Activated CD4-positive, CD25-positive, alpha-beta regulatory T cell treated with anti-CD3 and anti-CD28 coated beads, Interleukin-2, amount 50 U/mL, for 16 hours (primary cell): ENCODE measurements around the gene LRMDA.

Source experiments
- DNase-seq: peaks from one replicate; pipeline ENCODE4 v3.0.0-alpha.2; 2020; ENCODE audit warnings: low read depth, low spot score

LRMDA gene

DNA sequence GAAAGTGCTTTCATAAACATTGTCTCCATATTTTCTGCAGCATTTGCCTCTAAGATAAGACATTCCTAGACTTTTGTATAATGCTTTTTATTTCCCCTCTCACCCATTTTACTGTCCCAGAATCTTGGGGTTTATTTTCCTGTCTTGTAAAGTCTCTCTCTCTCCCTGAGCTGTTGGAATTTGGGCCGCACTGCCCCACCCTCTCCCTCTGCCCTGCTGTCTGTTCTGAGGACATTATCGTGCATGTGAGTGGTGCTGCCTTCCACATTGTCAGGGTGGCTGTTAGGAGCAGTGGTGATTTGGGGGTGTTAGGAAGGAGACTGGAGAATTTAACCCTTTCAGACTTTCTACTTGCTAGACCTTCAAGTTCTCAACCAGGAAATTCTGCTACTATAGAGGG lies 16.7 kb downstream of the LRMDA start:
- no peak for DNase-seq

DNA sequence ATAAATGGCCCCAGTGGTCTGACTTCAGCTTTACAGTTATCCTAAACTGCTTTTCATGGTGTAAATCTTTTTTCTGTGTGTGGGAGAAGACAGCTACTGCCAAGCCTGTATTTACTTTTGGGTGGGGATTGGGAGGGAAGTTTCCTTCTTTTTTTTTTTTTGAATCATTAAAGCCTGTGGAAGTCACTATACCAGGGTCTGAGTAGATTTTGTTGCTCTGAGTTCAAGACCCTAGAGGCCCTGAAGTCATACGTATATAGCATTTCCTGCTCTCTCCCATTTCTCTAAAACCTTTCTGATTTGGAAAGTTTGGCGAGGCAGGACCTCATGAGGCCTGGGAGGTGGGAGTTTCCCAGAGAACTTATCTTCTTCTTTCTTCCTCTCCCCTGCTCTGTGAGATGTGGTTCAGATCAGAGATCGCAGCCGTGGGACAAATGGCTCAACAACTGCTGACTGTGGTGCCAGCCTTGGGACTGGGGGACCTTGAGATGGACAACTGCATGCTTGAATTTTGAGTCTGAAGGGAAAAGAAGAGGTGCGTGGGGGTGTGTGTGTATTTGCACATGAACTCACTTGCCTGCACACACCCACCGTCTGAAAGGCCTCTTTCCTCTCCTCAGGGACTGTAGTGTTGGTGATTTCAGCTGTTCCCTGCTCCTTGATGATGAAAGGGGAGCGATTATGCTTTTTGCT lies 18.1 kb downstream of the LRMDA start:
- no peak for DNase-seq

GRCh38 chr10:75450075-75450445 lies 18.6 kb downstream of the LRMDA start:
- no peak for DNase-seq

GRCh38 chr10:75450644-75451640 lies 19.5 kb downstream of the LRMDA start:
- DNase-seq = no peak

DNA sequence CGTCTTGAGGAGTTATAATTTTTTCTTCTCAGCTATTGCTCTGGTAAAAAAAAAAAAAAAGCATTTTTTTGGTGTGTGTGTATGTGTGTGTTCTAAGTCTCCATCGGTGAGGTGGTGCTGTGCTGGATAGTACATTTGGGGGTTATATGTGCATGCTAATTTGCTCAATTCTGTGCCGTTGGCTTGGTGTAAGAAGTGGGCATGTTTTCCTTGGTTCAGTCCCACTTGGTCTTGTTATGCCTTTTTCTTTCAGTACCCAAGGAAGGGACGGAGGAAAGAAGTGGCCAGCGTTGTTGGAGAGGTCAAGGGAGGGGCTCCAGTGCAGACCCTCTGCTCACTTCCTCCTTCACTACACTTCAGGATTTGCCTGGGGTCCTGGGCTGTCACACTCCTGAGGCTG lies 20.4 kb downstream of the LRMDA start:
- DNase-seq = no peak

DNA sequence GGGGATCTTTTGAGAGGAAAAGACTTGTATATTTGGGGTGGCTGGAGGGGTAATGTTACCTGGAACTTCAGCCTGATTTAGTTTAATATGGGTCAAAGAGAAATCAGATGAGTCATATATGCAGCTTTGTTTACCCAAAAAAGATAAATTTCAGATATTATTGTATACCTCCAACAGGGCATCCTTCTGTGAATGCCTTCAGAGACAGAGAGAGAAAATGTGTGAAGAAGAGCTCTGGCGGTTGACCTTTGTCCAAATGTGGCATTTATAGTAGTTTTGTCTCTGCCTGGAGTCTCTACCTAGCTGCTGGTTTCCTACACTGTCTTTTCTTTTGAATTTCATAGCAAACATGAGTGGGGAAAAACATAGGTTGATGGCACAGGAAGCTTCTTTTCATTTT lies 21.6 kb downstream of the LRMDA start:
- DNase-seq = no peak

GRCh38 chr10:75456122-75456521 lies 24.7 kb downstream of the LRMDA start:
- no peak for DNase-seq

DNA sequence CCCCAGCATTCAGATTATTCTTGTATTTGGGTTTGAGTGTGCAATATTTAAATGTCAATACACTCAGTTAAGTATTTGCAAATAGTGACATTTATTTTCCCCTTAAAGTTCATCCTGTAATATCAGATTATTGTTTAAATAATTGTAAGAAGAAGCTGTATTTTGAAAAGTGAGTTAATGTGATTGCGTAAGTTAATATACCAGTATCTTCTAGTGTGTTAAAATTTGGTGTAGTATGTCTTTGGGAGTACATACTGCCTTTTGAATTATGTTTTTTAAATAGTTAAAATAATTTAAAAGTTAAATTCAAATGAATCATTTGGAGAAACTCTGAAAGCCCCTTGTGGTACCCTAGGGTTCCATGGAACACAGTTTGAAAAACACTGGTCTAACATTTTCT lies 28.6 kb downstream of the LRMDA start:
- DNase-seq = no peak

GRCh38 chr10:75461672-75462649 lies 30.5 kb downstream of the LRMDA start:
- no peak for DNase-seq

DNA sequence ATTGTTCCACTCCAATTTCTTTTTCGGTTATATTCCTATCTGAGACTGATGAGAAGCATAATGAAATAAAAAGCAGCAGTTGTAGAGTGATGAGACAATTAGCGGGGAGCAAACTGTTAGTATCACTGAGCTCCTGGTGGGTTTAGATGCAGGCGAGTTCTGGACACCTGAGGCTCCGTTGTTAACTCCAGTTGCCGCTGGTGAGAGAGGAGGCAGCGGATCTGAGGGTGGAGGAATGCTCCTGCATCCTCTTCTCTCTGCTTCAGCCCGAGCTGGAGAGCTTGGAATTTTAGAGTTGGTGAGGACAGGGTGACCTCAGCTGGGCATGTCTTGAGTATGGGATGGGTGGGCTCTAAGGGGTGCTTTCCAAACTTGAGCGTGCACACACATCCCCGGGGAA lies 31.4 kb downstream of the LRMDA start:
- DNase-seq = no peak

DNA sequence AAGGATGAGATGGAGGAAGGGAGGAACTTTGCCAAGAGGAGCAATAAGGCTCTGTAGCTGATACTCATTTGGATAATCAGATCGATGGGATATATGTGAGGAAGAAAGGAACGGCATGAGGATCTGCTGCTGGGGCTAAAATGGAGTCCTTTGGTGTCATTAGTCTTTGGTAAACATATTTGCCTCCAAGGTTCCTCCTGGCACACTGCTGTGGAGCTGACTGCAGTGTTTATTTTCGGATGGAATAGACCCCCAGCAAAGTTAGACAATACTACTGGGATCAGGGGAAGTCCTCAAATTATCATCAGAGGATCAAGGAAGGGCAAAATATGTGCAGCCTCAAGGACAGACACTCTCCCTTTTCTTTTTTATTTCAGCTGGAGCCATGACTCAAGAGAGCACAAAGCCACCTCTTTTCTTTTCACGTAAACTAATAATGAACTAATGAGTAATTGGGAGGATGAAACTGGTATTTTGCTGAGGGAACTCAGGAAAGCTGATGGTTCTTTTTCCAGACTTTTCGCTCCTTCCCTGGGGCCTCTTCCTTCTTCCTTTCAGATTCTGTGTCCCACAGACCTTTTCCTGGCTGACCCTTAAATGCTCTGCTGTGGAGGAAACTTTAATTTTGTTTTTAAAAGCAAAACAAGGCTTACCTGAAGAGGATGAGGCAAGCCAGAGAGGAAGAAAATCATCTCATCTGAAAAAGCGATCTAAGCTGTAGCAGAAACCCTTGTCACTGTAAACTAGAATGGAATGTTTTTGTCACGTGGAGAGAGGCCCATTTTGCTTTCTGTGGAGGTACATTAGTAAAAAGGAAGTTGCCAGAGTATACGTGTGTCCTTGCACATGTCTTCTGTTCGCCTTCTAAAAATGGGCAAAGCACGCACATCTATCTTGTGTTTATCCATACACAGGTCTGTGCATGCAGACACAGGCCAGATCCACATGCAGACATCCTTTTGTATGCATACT lies 33.3 kb downstream of the LRMDA start:
- DNase-seq = no peak

GRCh38 chr10:75465450-75465827 lies 34.0 kb downstream of the LRMDA start:
- DNase-seq = no peak

- no peak for DNase-seq
Observed at GRCh38 chr10:75466001-75466400, 34.6 kb downstream of the LRMDA start.

GRCh38 chr10:75466886-75467285 lies 35.5 kb downstream of the LRMDA start:
- DNase-seq = no peak

DNA sequence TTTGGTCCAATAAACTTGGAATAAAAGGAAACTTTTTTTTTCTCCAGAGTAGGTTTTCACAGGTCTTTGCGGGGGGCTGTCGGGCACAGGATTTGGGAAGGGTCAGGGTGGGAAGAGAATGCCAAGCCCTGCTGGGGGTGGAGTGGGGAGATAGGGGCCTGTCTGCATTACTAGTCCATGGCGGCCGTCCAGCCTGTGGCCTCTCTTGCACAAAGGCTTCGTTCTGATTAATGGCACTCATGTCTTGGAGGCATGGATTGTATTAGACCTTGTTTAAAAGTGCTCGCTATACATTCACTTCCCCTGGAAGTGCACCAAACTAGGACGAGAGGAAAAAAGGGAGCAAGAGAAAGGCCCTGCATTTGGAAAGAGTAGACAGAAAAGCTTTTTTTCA lies 37.2 kb downstream of the LRMDA start:
- no peak for DNase-seq

DNA sequence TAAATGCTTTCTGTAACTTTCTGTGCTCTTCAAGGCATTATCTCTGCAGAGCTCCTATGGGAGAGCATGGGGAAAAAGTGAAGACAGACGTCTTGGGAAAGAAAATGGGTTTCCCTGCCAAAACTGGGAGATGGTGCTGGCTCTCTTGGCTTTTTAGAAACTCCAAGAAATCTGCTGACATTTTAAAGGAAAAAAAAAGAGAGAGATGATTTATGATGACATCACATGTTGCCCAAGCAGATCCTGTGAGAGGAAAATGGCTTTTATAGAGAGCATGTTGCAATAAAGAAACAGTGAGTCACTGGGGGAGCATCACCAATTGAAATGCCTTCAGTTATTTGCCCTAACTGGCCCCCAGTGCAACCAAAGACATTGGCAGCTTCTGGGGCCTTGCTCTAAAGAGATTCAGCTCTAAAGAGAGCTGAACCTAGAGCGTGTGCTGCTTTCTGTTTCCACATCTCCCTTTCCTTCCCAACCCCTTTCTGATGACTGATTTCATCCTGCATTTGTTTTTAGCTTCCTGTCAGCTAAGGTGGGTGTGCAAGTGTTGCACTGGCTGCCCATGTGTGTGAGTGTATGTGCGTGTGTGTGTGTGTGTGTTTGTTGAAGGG lies 37.7 kb downstream of the LRMDA start:
- no peak for DNase-seq

DNA sequence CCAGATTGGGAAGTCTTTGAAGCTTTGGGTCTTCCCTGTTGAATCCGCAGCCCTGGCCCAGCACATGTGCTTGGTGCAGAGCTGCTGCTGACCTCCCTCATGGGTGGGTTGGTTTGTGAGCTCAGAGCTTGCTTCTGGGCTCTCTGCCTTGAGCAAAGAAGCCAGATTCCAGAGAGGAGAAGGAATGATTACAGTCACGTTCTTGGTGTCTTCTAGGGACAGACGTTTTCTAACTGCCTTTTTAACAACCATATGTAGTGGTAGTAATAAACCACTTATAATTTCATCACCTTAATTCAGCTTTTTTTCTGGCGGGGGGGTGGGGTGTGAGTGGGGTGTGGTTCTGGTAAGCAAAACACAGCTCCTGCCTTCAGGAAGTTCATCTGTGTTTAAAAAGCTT lies 39.5 kb downstream of the LRMDA start:
- no peak for DNase-seq

DNA sequence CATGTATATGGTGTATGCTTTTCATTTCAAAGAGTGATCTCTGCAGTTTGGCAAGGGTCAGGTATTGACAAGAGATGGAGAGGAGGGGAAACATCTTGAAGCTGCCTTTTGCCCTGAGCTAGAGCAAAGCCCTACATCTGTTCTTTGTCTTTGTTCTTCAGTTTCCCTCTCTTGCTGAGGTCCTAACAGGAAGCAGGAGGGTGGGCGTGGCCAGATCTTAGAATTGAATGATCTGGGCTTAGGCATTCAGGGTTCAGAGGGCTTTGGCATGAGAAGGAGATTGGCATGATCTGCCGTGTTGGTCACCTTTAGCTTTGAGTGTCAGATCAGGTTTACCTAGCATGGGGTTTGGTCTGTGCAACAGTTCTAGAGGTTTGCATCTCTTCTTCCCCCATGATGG lies 41.3 kb downstream of the LRMDA start:
- no peak for DNase-seq

- no peak for DNase-seq
Observed at GRCh38 chr10:75474106-75474505, 42.7 kb downstream of the LRMDA start.

GRCh38 chr10:75475460-75476182 lies 44.2 kb downstream of the LRMDA start:
- DNase-seq = no peak
